ENCODE measurements around the gene PTCH2.

PTCH2 gene

GRCh38 chr1:44842862-44843655, at the start of gene PTCH2:
Gene PTCH2 (minus strand): TSS chr1:44843253. CDS start chr1:44842932, 321 bp downstream.
- DNase-seq (ENCODE audit: low read depth) = no peak

GRCh38 chr1:44890007-44890406, 47.0 kb upstream of the PTCH2 start:
- no peak for DNase-seq (ENCODE audit: low read depth)

GRCh38 chr1:44885406-44885805, 42.4 kb upstream of the PTCH2 start:
- DNase-seq (ENCODE audit: low read depth) = no peak

- DNase-seq (ENCODE audit: low read depth) = no peak
These were observed 41.7 kb upstream of the PTCH2 start for GRCh38 chr1:44884746-44885145.

GRCh38 chr1:44881011-44881632, 38.1 kb upstream of the PTCH2 start:
- DNase-seq (ENCODE audit: low read depth) = peak; percentile 59

GRCh38 chr1:44874155-44874554, 31.1 kb upstream of the PTCH2 start:
- no peak for DNase-seq (ENCODE audit: low read depth)

GRCh38 chr1:44870096-44870495, 27.0 kb upstream of the PTCH2 start:
- no peak for DNase-seq (ENCODE audit: low read depth)

GRCh38 chr1:44867801-44868200, 24.7 kb upstream of the PTCH2 start:
- no peak for DNase-seq (ENCODE audit: low read depth)

GRCh38 chr1:44862829-44863401, 19.9 kb upstream of the PTCH2 start:
- peak; percentile 20 for DNase-seq (ENCODE audit: low read depth)

- DNase-seq (ENCODE audit: low read depth) = no peak
These were observed 17.9 kb upstream of the PTCH2 start for GRCh38 chr1:44860891-44861425.

- no peak for DNase-seq (ENCODE audit: low read depth)
These were observed 17.3 kb upstream of the PTCH2 start for GRCh38 chr1:44860331-44860730.

GRCh38 chr1:44857446-44857845, 14.4 kb upstream of the PTCH2 start:
- DNase-seq (ENCODE audit: low read depth) = no peak

- no peak for DNase-seq (ENCODE audit: low read depth)
These were observed 12.7 kb upstream of the PTCH2 start for GRCh38 chr1:44855742-44856141.

GRCh38 chr1:44854970-44855369, 11.9 kb upstream of the PTCH2 start:
- no peak for DNase-seq (ENCODE audit: low read depth)

GRCh38 chr1:44853201-44853600, 10.1 kb upstream of the PTCH2 start:
- no peak for DNase-seq (ENCODE audit: low read depth)

- no peak for DNase-seq (ENCODE audit: low read depth)
These were observed 8.3 kb upstream of the PTCH2 start for GRCh38 chr1:44851308-44851707.

GRCh38 chr1:44849575-44850132, 6.6 kb upstream of the PTCH2 start:
- no peak for DNase-seq (ENCODE audit: low read depth)

GRCh38 chr1:44848456-44849181, 5.6 kb upstream of the PTCH2 start:
- no peak for DNase-seq (ENCODE audit: low read depth)

- no peak for DNase-seq (ENCODE audit: low read depth)
These were observed 4.8 kb upstream of the PTCH2 start for GRCh38 chr1:44847845-44848244.

- no peak for DNase-seq (ENCODE audit: low read depth)
These were observed 3.9 kb upstream of the PTCH2 start for GRCh38 chr1:44846985-44847384.

GRCh38 chr1:44842486-44842861, 579 bp downstream of the PTCH2 start:
- no peak for DNase-seq (ENCODE audit: low read depth)

- no peak for DNase-seq (ENCODE audit: low read depth)
These were observed 3.5 kb downstream of the PTCH2 start for GRCh38 chr1:44839576-44839975.

Measured in non-pigmented ciliary epithelial cell (primary cell).